Esophagus mucosa (tissue), 1 donor: Measurements from ENCODE around the gene SERPINH1. TPM values are rescaled to one million over a fixed set of nuclear protein-coding genes. Genes with fewer than 3 reads are reported as not detected.
A peak's percentile ranks its signal among the peaks of the same experiment; 100 is the strongest.

Experiments
- ATAC-seq: fragments of 200-7000 bp; cut with Tn5 transposase; one replicate; pipeline ENCODE4 v1.9.1; 2020
- total RNA-seq: library from RNA; stranded (reverse); gene quantifications from one replicate; pipeline ENCODE4 v1.2.4, GENCODE V29; 2023
- donor health status: DM: yes; HTN: yes; CAD: no.

SERPINH1 gene
- total RNA-seq, 1 donor from 2014 or later, result 23.8 TPM

- ATAC-seq, result peak; percentile 80
Measured at GRCh38 chr11:75532200-75533048, 29.6 kb upstream of the SERPINH1 start.

GRCh38 chr11:75533896-75534258 lies 28.2 kb upstream of the SERPINH1 start:
- ATAC-seq, result no peak

- no peak for ATAC-seq
Measured at GRCh38 chr11:75534259-75535069, 27.6 kb upstream of the SERPINH1 start.

DNA sequence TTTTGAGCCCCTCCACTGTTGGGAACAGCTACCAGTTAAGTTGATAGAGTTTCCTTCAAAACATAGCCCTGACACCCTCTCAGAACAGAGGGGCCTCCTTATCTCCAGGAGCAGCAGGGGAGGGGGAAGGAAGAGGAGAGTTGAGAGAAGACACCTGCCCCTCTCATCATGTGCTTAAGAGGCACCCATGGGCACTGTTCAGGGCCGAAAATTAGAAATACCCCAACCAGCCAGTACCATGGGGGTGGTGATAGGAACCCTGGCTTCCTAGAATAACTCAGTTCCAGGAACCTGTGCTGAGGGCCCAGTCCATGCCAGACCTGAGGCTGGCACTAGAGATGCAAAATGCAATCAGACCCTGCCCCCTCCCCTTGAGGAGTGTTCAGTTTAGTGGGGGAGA lies 27.0 kb upstream of the SERPINH1 start:
- ATAC-seq, result no peak

- peak; percentile 75 for ATAC-seq
Measured at GRCh38 chr11:75536786-75537641, 25.0 kb upstream of the SERPINH1 start.

- no peak for ATAC-seq
Measured at GRCh38 chr11:75537740-75538139, 24.3 kb upstream of the SERPINH1 start.

GRCh38 chr11:75538150-75538942 lies 23.7 kb upstream of the SERPINH1 start:
- no peak for ATAC-seq

- no peak for ATAC-seq
Measured at GRCh38 chr11:75539459-75540334, 22.4 kb upstream of the SERPINH1 start.

- ATAC-seq, result no peak
Measured at GRCh38 chr11:75541193-75542087, 20.6 kb upstream of the SERPINH1 start.

GRCh38 chr11:75542088-75542438 lies 20.0 kb upstream of the SERPINH1 start:
- ATAC-seq, result no peak

- ATAC-seq, result no peak
Measured at GRCh38 chr11:75543806-75544205, 18.2 kb upstream of the SERPINH1 start.

- no peak for ATAC-seq
Measured at GRCh38 chr11:75547177-75547576, 14.9 kb upstream of the SERPINH1 start.

DNA sequence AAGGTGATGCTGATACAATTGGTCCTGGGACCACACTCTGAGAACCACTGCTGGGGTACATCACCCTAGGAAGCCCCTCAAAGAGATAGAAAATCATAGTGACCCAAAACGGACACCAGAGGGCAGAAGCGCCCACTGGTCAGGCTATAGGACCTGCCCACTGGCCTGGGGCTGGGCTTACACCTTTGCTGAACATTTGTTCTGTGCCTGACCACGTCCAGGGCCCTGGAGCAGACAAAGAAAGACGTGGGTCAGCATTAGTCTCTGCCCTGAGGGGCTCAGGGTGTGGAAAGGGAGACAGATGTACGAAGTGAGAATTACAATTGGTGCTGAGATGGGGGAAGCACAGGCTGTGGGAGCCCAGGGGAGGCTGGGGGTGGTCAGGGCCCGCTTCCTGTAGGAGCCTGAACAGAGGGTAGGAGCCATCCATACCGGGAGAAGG lies 14.4 kb upstream of the SERPINH1 start:
- peak; percentile 70 for ATAC-seq

DNA sequence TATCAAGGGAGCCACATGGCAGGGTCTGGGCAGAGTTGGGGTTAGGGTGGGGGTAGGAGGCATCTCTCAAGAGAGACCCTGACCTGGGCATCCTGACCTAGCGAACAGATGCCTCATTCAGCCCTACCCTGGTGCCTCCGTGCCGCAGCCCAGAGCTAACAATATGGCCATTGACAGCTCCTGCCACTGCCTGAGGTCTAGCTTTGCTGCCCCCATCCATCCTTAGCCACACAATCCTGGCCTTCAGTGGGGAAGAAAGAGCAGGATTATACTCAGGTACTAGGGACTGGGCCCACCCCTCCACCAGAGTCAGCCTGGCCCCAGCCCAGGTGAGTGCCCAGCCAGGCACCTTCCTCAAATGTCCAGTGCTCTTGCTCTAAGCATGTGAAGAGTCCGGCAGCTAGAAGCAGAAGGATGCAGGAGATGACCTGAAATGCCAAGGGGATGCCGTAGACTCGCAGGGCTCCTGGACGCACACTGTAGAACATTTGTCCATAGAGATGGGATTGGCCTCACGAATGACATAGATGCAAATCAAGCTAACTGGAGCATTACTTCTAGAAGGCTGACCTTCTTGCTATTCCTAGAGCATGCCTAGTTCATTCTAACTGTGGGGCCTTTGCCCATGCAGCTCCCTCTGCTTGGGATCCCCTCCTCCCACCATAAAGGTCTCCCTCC lies 13.3 kb upstream of the SERPINH1 start:
- no peak for ATAC-seq

GRCh38 chr11:75549370-75549958 lies 12.6 kb upstream of the SERPINH1 start:
- ATAC-seq, result no peak

- ATAC-seq, result no peak
Measured at GRCh38 chr11:75553182-75553581, 8.9 kb upstream of the SERPINH1 start.

- ATAC-seq, result no peak
Measured at GRCh38 chr11:75553889-75554257, 8.2 kb upstream of the SERPINH1 start.

DNA sequence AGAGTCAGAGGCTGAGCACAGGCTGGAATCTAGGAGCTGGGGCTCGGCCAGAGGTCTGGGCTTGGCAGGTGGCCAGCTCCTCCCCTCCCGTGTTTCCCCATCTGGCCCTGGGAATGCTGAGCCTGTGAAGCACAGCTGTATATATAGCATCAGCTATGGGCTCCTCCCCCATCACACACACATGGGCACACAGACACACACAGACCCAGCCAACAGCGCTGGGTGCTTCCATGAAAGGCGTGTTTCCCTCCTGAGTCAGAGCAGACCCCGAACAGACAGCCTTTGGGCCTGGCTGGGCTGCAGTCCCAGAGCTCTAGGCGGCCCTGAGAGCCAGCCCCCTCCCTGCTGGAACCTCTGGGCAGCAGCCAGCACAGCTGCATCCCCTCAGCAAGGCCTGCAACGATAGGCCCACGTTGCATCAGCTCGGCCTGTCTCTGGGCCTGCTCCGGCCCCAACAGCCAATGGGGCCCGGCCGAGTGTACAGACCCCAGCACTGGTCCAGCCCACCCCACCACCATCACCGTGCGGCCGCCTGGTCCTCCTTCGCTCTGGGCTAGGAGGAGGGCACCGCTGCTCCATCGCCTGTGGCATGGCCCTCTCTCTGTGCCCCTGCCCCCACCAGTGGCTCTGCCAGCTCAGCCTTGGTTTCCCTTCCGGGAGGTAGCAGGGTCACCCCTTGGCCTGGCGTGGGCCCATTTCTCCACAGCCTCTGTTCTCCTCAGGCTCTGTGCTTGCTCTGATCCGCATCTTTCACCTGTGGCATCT lies 7.6 kb upstream of the SERPINH1 start:
- ATAC-seq, result peak; percentile 55
